Loucy (cell line): ENCODE data around the gene MMP17.

Source experiments
- CTCF ChIP-seq: fragments of 200-600 bp; sonication (generic); conservative IDR thresholded peaks from 2 replicates; pipeline ENCODE4 v1.5.1; 2014; ENCODE audit warnings: mild to moderate bottlenecking, antibody characterized with exemption, low read length
- EZH2phosphoT487 ChIP-seq: fragments of 200-600 bp; IDR thresholded peaks from 2 replicates; pipeline ENCODE4 v1.6.1; 2018; ENCODE audit warnings: antibody characterized with exemption, mild to moderate bottlenecking, moderate library complexity, borderline replicate concordance

DNA sequence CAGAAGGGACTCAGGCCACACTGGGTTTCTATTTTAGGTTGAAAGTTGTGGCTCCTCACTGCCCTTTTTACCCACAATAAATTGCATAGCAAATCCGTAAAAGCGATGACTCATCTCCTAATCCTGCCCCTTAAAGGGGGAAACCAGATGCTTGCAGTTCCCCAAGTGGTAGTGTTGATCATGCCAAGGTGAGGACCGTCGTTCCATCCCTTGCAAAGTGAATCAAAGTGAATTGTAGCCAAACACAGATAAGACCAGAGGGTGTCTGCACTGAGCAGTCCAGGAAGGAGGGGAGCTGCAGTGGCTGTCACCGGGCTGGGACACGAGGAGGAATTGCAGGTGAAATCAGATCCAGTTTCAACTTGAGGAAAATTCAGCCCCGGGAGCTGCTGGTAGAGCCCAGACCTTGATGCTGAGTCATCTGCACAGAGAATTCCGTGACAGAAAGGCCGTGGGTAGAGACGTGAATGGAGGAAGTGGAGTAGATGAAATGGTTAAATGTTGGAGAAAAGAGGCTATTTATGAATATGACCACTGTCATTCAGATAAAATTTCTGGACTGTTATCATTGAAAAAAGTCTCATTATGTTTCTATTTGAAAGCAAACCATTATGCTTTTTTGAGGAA, 44.2 kb upstream of the MMP17 start:
- TF ChIP-seq CTCF (no peak), EZH2phosphoT487 (no peak)
